A549 treated with DMSO at 1 μM for 4 hours (cell line): ENCODE results near the gene GAGE12F. TPM values are rescaled to one million over a fixed set of nuclear protein-coding genes. Genes with fewer than 3 reads are reported as not detected.

Experiments used
- total RNA-seq: library from RNA; stranded (reverse); fragments of 200-300 nt; extraction: Qiagen RNA extraction; gene quantifications from 5 replicates; pipeline ENCODE4 v1.2.3, GENCODE V29; 2022; ENCODE audit warnings: low read depth

The GAGE12F gene
- total RNA-seq, result not detected in 5 replicates

GRCh38 chrX:49560542-49560941 lies at the start of gene GAGE12F:
TSS of gene GAGE12F (plus strand) at chrX:49560842. CDS start at chrX:49561997, 1,155 bp downstream.

GRCh38 chrX:49531877-49532276 lies 28.8 kb upstream of the GAGE12F start, which contains the start of gene GAGE12C:
TSS of gene GAGE12C (plus strand) at chrX:49532177. CDS start at chrX:49533332, 1,155 bp downstream.

GRCh38 chrX:49541433-49541832 lies 19.2 kb upstream of the GAGE12F start, which contains the start of gene GAGE12D:
TSS of gene GAGE12D (plus strand) at chrX:49541733. CDS start at chrX:49542888, 1,155 bp downstream.

GRCh38 chrX:49550989-49551388 lies 9.7 kb upstream of the GAGE12F start, which contains the start of gene GAGE12E:
TSS of gene GAGE12E (plus strand) at chrX:49551289. CDS start at chrX:49552444, 1,155 bp downstream.

GRCh38 chrX:49570100-49570499 lies 9.5 kb downstream of the GAGE12F start, which contains the start of gene GAGE12G:
TSS of gene GAGE12G (plus strand) at chrX:49570400. CDS start at chrX:49571555, 1,155 bp downstream.

GRCh38 chrX:49579649-49580048 lies 19.0 kb downstream of the GAGE12F start, which contains the start of gene GAGE12H:
TSS of gene GAGE12H (plus strand) at chrX:49579949. CDS start at chrX:49581104, 1,155 bp downstream.

GRCh38 chrX:49589196-49589595 lies 28.6 kb downstream of the GAGE12F start, which contains the start of gene GAGE2A:
TSS of gene GAGE2A (plus strand) at chrX:49589496. CDS start at chrX:49590651, 1,155 bp downstream.

GRCh38 chrX:49598720-49599119 lies 38.1 kb downstream of the GAGE12F start, which contains the start of gene GAGE1:
TSS of gene GAGE1 (plus strand) at chrX:49599020. CDS start at chrX:49600175, 1,155 bp downstream.

Other genes starting within 250 kb of the GAGE12F start
- not detected in 5 replicates for gene GAGE12J, start 238.8 kb upstream of the GAGE12F start, total RNA-seq
- not detected in 5 replicates for gene GAGE13, start 229.3 kb upstream of the GAGE12F start, total RNA-seq
- gene GAGE12C, start 28.7 kb upstream of the GAGE12F start, total RNA-seq, result not detected in 5 replicates
- not detected in 5 replicates for gene GAGE12D, start 19.1 kb upstream of the GAGE12F start, total RNA-seq
- gene GAGE12E, start 9.6 kb upstream of the GAGE12F start, total RNA-seq, result not detected in 5 replicates
- gene GAGE12G, start 9.6 kb downstream of the GAGE12F start, total RNA-seq, result not detected in 5 replicates
- not detected in 5 replicates for gene GAGE12H, start 19.1 kb downstream of the GAGE12F start, total RNA-seq
- not detected in 5 replicates for gene GAGE2A, start 28.7 kb downstream of the GAGE12F start, total RNA-seq
- gene GAGE1, start 38.2 kb downstream of the GAGE12F start, total RNA-seq, result not detected in 5 replicates
- gene PAGE1, start 135.1 kb downstream of the GAGE12F start, total RNA-seq, result 0.28 to 0.43 TPM in 2 of 5 replicates, not detected in the others